Rectal smooth muscle tissue (tissue), 1 donor: ENCODE data around the gene SNAP47.
"Not testable (repeated sequence)": the region's sequence is repeated elsewhere in the genome, so short reads cannot be mapped to it uniquely, and the experiment has no call there.

Source experiments
- H3K27ac ChIP-seq: one replicate; pipeline ENCODE4 v1.7.0; 2013; ENCODE audit warnings: low read depth, low read length, inconsistent platforms
- H3K27me3 ChIP-seq: one replicate; pipeline ENCODE4 v1.7.0; 2013; ENCODE audit warnings: low read length; ENCODE audit not compliant: control insufficient read depth, insufficient read depth
- H3K36me3 ChIP-seq: one replicate; pipeline ENCODE4 v1.7.0; 2013; ENCODE audit warnings: low read length; ENCODE audit not compliant: control insufficient read depth, insufficient read depth
- H3K4me1 ChIP-seq: one replicate; pipeline ENCODE4 v1.7.0; 2013; ENCODE audit warnings: low read length; ENCODE audit not compliant: control insufficient read depth, insufficient read depth
- H3K4me3 ChIP-seq: one replicate; pipeline ENCODE4 v1.7.0; 2013; ENCODE audit warnings: low read length
- H3K9ac ChIP-seq: one replicate; pipeline ENCODE4 v1.7.0; 2013; ENCODE audit warnings: low read length

The SNAP47 gene, protein sequence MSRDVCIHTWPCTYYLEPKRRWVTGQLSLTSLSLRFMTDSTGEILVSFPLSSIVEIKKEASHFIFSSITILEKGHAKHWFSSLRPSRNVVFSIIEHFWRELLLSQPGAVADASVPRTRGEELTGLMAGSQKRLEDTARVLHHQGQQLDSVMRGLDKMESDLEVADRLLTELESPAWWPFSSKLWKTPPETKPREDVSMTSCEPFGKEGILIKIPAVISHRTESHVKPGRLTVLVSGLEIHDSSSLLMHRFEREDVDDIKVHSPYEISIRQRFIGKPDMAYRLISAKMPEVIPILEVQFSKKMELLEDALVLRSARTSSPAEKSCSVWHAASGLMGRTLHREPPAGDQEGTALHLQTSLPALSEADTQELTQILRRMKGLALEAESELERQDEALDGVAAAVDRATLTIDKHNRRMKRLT

DNA sequence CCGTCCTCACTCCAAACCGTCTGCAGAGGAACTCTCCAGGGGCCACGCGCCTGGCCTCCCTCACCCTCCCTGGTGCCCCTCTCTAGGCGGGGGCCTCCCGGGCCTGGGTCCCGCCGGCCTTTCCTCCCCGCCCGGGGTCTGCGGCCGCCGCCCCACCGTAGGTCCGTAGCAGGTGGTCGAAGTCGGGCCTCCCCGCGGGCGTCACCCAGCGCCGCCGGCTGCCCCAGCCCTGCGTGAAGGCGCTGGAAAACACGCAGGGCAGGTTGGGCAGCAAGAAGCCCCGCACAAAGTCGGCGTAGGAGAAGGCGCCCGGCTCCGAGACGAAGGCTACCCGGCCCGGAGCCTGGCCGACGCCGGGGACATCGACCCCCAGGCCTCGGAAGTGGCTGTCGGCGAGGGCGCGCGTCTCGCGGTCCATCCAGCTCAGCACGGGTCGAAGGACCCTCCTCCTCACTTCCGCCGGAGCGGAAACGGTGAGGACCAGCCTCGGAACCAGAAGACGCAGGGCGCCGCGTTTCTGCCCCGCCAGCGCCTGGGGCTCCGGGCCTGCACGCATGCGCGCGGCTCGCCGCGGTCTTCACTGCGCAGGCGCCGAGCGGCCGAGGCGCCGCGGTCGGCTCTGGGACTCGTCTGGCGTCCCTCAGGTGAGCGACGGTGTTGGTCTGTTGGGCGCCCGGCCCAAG, at the start of gene SNAP47, which contains the start of gene JMJD4:
SNAP47 (plus strand) TSS at position 580 of the 683 bp plus-strand sequence. CDS start 12,302 bp downstream, outside the sequence.
JMJD4 (minus strand) TSS at position 447 of the 683 bp plus-strand sequence; CDS start at position 418, 29 bp downstream.
- peaks cover 19% of the 10 kb centered on the region for H3K36me3 ChIP-seq
- peak within 1 kb of the TSS; percentile 54 for H3K9ac ChIP-seq
- H3K4me3 ChIP-seq, result peak within 1 kb of the TSS; percentile 72
- peak within 1 kb of the TSS; percentile 93 for H3K27ac ChIP-seq
- peaks cover 12% of the 10 kb centered on the region for H3K4me1 ChIP-seq
- H3K27me3 ChIP-seq, result no peaks in the 10 kb centered on the region

DNA sequence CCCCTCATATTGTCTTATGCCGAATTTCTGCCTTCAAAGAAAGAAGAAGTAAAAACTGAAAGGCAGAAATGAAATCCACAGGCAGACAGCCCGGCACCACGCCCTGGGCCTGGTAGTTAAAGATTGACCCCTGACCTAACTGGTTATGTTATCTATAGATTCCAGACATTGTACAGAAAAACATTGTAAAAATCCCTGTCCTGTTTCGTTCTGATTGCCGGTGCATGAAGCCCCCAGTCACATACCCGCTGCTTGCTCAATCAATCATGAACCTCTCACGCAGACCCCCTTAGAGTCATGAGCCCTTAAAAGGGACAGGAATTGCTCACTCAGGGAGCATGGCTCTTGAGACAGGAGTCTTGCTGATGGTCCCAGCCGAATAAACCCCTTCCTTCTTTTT, 49.4 kb upstream of the SNAP47 start:
- no peaks in the 10 kb centered on the region for H3K27me3 ChIP-seq
- H3K27ac ChIP-seq, result no peak overlapping the region
- no peaks in the 10 kb centered on the region for H3K4me1 ChIP-seq
- H3K4me3 ChIP-seq, result no peak overlapping the region
- H3K36me3 ChIP-seq, result no peaks in the 10 kb centered on the region
- H3K9ac ChIP-seq, result no peak overlapping the region

DNA sequence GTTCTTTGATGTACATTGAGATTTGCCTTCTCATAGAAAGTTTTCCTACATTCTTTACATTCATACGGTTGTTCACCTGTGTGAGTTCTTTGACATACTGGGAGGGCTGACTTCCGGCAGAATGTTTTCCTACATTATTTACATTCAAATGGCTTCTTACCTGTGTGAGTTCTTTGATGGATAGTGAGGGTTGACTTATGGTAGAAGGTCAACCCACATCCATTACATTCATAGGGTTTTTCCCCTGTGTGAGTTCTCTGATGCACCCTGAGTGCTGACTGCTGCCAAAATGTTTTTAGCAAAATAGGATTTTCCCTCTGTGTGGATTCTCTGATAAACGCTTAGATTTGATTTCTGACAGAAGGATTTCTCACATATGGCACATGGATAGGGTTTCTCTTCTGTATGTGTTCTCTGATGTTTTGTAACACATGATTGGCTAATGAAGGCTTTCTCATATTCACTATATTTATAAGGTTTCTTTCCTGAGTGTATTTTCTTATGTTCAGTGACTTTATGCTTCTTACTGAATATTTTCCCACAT, 37.8 kb upstream of the SNAP47 start:
- H3K36me3 ChIP-seq, result no peaks in the 10 kb centered on the region
- no peak overlapping the region for H3K4me3 ChIP-seq

DNA sequence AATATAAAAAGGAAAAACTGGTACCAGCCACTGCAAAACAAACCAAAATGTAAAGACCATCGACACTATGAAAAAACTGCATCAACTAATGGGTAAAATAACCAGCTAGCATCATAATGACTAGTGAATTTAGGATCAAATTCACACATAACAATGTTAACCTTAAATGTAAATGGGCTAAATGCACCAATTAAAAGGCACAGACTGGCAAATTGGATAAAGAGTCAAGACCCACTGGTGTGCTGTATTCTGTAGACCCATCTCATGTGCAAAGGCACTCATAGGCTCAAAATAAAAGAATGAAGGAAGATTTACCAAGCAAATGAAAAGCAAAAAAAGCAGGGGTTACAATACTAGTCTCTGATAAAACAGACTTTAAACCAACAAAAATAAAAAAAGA, 33.6 kb upstream of the SNAP47 start:
- not testable (repeated sequence) for H3K27ac ChIP-seq, H3K36me3 ChIP-seq, H3K4me3 ChIP-seq, H3K4me1 ChIP-seq, H3K9ac ChIP-seq, H3K27me3 ChIP-seq

More for the DNA sequence above, 37.8 kb upstream of the SNAP47 start:
- Histone ChIP-seq H3K4me1 (no peaks in the 10 kb centered on the region), H3K9ac (no peak overlapping the region), H3K27ac (no peak overlapping the region), H3K27me3 (no peaks in the 10 kb centered on the region)

DNA sequence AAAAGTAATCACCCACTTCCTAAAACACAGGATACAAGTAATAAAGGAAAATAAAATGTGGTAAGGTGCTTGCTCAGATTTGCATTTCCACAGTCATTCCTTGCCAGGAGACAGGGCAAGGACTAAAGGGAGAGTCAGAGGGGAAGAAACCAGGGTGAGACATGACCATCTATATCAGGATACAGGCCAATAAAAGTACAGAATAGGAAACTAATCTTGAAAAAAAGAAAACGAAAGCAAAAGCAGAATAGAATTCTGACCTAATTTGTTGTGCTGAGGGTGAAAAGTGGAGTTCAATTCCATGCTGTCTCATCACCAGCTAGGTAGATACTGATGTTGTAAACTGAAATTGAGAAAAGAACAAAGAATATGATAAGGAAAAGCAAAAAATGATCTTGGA, 27.4 kb upstream of the SNAP47 start:
- Histone ChIP-seq H3K36me3 (no peaks in the 10 kb centered on the region), H3K27ac (no peak overlapping the region), H3K9ac (no peak overlapping the region), H3K4me3 (no peak overlapping the region), H3K27me3 (no peaks in the 10 kb centered on the region), H3K4me1 (no peaks in the 10 kb centered on the region)

DNA sequence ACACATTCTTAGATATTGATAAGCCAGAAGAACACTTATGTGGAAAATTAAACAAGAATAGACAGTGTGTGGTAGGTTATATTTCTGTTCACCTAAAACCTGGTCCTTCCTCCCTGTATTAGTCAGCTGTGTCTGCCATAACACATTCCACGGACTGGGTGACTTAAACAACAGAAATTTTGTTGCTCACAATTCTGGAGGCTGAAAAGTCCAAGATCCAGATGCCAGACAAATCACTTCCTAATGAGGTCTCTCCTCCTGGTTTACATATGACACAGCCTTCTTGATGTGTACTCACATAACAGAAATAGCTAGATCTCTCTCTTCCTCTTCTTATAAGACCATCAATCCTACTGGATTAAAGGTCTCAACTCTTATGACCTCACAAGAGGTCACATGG, 25.8 kb upstream of the SNAP47 start:
- Histone ChIP-seq H3K4me3 (no peak overlapping the region), H3K27ac (no peak overlapping the region), H3K36me3 (no peaks in the 10 kb centered on the region), H3K27me3 (no peaks in the 10 kb centered on the region), H3K9ac (no peak overlapping the region), H3K4me1 (no peaks in the 10 kb centered on the region)

DNA sequence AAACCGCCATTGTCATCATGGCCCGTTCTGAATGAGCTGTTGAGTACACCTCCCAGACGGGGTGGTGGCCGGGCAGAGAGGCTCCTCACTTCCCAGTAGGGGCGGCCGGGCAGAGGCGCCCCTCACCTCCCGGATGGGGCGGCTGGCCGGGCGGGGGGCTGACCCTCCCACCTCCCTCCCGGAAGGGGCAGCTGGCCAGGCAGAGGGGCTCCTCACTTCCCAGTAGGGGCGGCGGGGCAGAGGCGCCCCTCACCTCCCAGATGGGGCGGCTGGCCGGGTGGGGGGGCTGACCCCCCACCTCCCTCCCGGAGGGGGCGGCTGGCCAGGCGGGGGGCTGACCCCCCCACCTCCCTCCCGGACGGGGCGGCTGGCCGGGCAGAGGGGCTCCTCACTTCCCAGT, 24.8 kb upstream of the SNAP47 start:
- H3K27ac ChIP-seq, H3K9ac ChIP-seq, H3K4me3 ChIP-seq, H3K4me1 ChIP-seq, H3K27me3 ChIP-seq, H3K36me3 ChIP-seq: not testable (repeated sequence)

DNA sequence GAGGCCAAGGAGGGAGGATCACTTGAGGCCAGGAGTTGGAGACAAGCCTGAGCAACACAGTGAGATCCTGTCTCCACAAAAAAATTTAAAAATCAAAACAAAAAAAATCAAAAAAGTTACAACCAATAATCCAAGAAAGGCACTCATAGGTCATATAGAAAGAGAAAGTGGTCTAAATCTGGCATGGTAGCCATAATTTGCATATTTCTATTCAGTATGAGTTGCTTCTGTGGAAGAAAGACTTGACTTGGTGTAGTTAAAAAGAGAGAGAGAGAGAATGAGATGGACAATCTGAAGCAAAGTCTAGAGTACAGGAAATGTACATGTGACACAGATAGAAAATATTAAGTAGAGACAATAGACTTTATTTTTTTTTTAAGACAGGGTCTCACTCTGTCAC, 22.6 kb upstream of the SNAP47 start:
- no peak overlapping the region for H3K9ac ChIP-seq
- H3K27me3 ChIP-seq, result no peaks in the 10 kb centered on the region
- no peak overlapping the region for H3K4me3 ChIP-seq

DNA sequence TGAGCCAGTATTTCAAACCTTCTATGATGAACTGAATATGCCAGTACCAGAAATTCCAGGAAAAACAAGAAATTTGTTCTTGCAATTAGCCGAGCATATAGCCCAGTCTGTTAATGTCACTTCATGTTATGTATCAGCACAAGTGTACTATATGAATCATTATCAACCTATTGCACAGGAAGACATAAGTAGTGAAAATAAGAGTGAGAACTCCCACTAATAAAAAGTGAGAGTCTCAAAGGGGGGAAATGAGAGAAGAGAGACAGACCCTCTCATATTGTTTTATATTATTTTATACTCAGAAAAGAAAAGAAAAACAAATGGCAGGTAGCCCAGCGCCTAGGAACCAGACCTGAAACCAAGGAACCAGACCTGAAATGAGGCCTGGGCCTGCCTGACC, 16.3 kb upstream of the SNAP47 start:
- no peaks in the 10 kb centered on the region for H3K4me1 ChIP-seq
- no peaks in the 10 kb centered on the region for H3K36me3 ChIP-seq
- no peak overlapping the region for H3K4me3 ChIP-seq
- H3K9ac ChIP-seq, result no peak overlapping the region
- H3K27ac ChIP-seq, result no peak overlapping the region
- no peaks in the 10 kb centered on the region for H3K27me3 ChIP-seq

More for the DNA sequence above, 22.6 kb upstream of the SNAP47 start:
- H3K4me1 ChIP-seq, result no peaks in the 10 kb centered on the region
- H3K36me3 ChIP-seq, result no peaks in the 10 kb centered on the region
- no peak overlapping the region for H3K27ac ChIP-seq

DNA sequence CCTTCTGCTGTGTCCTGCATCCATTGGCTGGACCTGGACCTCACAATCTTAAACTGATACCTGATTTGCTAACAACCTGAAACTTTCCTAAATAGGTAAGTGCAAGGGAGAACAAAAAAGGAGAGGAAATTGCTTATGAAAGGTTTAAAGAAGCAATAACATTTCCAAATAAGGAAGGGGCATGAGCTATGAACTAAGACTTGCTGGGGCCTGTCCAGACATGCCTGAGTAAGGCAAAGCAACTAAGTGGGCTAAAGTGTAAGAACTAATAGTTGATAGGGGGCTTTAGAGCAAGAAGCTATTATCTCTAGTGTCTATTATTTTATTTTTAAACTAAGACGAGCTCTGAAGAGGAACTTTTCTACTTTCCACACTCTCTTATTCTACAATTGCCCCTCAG, 11.8 kb upstream of the SNAP47 start:
- Histone ChIP-seq H3K4me1 (peaks cover 3% of the 10 kb centered on the region), H3K4me3 (no peak overlapping the region), H3K9ac (no peak overlapping the region), H3K36me3 (no peaks in the 10 kb centered on the region), H3K27ac (no peak overlapping the region), H3K27me3 (no peaks in the 10 kb centered on the region)

DNA sequence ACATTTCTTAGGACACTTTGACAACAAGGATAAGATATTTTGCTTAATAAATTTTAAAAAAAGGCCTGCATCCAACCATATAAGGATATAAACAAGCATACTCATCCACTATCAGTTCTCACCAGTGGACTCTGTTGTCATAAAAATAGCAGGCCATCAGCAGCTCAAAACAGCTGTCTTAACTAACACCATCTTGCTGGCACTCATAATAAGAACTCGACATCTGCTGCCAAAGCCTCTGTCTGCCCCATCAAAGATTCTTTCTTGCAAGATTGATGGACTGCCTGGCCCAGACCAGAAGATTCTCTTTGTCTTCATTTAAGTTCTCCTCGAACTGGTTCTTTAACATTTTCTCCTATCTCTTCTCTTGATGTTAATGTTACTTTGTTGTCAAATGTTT, 10.2 kb upstream of the SNAP47 start:
- no peak overlapping the region for H3K9ac ChIP-seq
- H3K27me3 ChIP-seq, result no peaks in the 10 kb centered on the region
- no peak overlapping the region for H3K27ac ChIP-seq
- H3K4me1 ChIP-seq, result peaks cover 6% of the 10 kb centered on the region
- no peak overlapping the region for H3K4me3 ChIP-seq
- H3K36me3 ChIP-seq, result no peaks in the 10 kb centered on the region

DNA sequence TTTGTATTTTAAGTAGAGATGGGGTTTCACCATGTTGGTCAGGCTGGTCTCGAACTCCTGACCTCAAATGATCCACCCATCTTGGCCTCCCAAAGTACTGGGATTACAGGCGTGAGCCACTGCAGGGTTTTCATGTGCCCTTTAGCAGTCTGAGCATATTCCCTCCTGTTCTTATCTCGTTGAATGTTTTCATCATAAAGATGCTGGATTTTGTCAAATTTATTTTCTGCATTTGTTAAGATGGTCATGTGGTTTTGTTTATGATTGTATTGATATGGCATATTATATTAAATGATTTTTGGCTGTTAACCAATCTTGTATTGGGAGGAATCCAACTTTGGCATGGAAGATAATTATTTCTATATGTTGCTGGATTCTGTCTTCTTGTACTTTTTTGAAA, 8.9 kb upstream of the SNAP47 start:
- peaks cover 6% of the 10 kb centered on the region for H3K4me1 ChIP-seq
- no peak overlapping the region for H3K9ac ChIP-seq
- H3K27ac ChIP-seq, result no peak overlapping the region
- H3K27me3 ChIP-seq, result no peaks in the 10 kb centered on the region
- peaks cover 1% of the 10 kb centered on the region for H3K36me3 ChIP-seq
- no peak overlapping the region for H3K4me3 ChIP-seq
